ENCODE measurements around the gene ADAM22. TPM values are rescaled to one million over a fixed set of nuclear protein-coding genes. Genes with fewer than 3 reads are reported as not detected.

The ADAM22 gene
- total and polyA plus RNA-seq, 4 donors, result 0.04 to 0.61 (median 0.15) TPM

DNA sequence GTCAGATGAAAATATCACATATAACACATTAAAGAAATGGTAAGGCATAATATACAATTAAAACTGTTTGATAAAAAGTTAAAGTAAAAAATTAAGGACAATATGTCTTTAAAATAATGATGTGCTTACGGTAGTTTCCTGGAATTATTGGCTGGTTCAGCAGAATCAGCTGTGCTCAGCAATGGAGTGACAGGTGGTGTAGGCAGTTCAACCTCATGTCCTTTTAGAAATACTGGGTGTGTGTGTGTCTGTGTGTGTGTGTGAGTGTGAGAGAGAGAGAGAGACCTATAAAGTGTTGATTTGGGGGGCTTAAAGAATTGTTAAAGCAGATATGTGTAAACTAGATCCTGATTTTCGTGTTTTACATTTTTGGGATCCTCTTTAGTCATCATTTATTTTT, 141.2 kb downstream of the ADAM22 start (continued):
- TF ChIP-seq, protein P1, sequence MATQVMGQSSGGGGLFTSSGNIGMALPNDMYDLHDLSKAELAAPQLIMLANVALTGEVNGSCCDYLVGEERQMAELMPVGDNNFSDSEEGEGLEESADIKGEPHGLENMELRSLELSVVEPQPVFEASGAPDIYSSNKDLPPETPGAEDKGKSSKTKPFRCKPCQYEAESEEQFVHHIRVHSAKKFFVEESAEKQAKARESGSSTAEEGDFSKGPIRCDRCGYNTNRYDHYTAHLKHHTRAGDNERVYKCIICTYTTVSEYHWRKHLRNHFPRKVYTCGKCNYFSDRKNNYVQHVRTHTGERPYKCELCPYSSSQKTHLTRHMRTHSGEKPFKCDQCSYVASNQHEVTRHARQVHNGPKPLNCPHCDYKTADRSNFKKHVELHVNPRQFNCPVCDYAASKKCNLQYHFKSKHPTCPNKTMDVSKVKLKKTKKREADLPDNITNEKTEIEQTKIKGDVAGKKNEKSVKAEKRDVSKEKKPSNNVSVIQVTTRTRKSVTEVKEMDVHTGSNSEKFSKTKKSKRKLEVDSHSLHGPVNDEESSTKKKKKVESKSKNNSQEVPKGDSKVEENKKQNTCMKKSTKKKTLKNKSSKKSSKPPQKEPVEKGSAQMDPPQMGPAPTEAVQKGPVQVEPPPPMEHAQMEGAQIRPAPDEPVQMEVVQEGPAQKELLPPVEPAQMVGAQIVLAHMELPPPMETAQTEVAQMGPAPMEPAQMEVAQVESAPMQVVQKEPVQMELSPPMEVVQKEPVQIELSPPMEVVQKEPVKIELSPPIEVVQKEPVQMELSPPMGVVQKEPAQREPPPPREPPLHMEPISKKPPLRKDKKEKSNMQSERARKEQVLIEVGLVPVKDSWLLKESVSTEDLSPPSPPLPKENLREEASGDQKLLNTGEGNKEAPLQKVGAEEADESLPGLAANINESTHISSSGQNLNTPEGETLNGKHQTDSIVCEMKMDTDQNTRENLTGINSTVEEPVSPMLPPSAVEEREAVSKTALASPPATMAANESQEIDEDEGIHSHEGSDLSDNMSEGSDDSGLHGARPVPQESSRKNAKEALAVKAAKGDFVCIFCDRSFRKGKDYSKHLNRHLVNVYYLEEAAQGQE (IDR thresholded peaks at IDR 0.05), result no peak

DNA sequence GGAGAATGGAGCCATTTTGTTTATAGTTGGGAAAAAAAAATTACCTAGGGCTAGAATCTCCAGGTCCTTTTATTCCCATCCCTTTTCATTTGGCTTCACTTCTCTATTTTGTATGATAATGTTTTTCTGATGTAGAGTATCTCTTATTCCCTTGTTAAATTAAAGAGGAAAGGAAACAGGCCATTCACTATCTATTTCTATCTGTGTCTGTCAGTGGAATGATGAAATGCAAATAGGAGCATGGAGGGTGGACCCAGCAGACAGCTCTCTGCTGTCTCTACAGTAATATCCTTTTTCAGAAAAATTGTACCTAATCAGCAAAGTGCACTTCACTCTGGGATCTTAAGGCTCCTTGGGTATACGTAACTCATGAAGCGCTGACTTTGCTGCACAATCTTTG, 149.8 kb downstream of the ADAM22 start:
- H3K36me3 ChIP-seq (ENCODE audit: control insufficient read depth in 4 of 4, insufficient read depth in 3 of 4, low read depth in 1 of 4, low read length in 3 of 4), result no peaks in the 10 kb centered on the region
- WGBS, result 69% methylated on average over 2 of the region's 2 CpGs
- no peak for DNase-seq (ENCODE audit: low spot score)
- H3K4me1 ChIP-seq (ENCODE audit: control insufficient read depth in 4 of 4, insufficient read depth in 4 of 4, low read length in 3 of 4), result no peaks in the 10 kb centered on the region
- no peaks in the 10 kb centered on the region for H3K27me3 ChIP-seq (ENCODE audit: control insufficient read depth in 4 of 4, insufficient read depth in 4 of 4, low read length in 3 of 4)
- no peak overlapping the region for H3K9ac ChIP-seq (ENCODE audit: low read depth in 1 of 2, low read length in 2 of 2)
- no peak overlapping the region for H3K4me3 ChIP-seq (ENCODE audit: low read depth in 1 of 3, low read length in 3 of 3)
- H3K9me3 ChIP-seq (ENCODE audit: control insufficient read depth in 4 of 4, low read length in 3 of 4), result no peaks in the 10 kb centered on the region
- H3K27ac ChIP-seq (ENCODE audit: low read depth in 1 of 2, low read length in 2 of 2), result no peak overlapping the region
- TF ChIP-seq, protein P2, sequence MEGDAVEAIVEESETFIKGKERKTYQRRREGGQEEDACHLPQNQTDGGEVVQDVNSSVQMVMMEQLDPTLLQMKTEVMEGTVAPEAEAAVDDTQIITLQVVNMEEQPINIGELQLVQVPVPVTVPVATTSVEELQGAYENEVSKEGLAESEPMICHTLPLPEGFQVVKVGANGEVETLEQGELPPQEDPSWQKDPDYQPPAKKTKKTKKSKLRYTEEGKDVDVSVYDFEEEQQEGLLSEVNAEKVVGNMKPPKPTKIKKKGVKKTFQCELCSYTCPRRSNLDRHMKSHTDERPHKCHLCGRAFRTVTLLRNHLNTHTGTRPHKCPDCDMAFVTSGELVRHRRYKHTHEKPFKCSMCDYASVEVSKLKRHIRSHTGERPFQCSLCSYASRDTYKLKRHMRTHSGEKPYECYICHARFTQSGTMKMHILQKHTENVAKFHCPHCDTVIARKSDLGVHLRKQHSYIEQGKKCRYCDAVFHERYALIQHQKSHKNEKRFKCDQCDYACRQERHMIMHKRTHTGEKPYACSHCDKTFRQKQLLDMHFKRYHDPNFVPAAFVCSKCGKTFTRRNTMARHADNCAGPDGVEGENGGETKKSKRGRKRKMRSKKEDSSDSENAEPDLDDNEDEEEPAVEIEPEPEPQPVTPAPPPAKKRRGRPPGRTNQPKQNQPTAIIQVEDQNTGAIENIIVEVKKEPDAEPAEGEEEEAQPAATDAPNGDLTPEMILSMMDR (IDR thresholded peaks at IDR 0.05; ENCODE audit: low read depth, low read length, missing input control), result no peak
- no peak for TF ChIP-seq FOXA2 (IDR thresholded peaks at IDR 0.05)
- TF ChIP-seq, protein P3, sequence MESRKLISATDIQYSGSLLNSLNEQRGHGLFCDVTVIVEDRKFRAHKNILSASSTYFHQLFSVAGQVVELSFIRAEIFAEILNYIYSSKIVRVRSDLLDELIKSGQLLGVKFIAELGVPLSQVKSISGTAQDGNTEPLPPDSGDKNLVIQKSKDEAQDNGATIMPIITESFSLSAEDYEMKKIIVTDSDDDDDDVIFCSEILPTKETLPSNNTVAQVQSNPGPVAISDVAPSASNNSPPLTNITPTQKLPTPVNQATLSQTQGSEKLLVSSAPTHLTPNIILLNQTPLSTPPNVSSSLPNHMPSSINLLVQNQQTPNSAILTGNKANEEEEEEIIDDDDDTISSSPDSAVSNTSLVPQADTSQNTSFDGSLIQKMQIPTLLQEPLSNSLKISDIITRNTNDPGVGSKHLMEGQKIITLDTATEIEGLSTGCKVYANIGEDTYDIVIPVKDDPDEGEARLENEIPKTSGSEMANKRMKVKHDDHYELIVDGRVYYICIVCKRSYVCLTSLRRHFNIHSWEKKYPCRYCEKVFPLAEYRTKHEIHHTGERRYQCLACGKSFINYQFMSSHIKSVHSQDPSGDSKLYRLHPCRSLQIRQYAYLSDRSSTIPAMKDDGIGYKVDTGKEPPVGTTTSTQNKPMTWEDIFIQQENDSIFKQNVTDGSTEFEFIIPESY (IDR thresholded peaks at IDR 0.05), result no peak
- TF ChIP-seq RXRA (IDR thresholded peaks at IDR 0.05), result no peak
- TF ChIP-seq GABPA (IDR thresholded peaks at IDR 0.05 in 1 of 2, conservative IDR thresholded peaks at IDR 0.05 in 1 of 2), result no peak
- no peak for TF ChIP-seq HNF4G (IDR thresholded peaks at IDR 0.05)
- no peak for TF ChIP-seq NR2F2 (IDR thresholded peaks at IDR 0.05)
- TF ChIP-seq TAF1 (conservative IDR thresholded peaks at IDR 0.05), result no peak
- no peak for TF ChIP-seq YY1 (IDR thresholded peaks at IDR 0.05)
- TF ChIP-seq RAD21 (IDR thresholded peaks at IDR 0.05), result no peak
- TF ChIP-seq HNF4A (conservative IDR thresholded peaks at IDR 0.05), result no peak
- no peak for TF ChIP-seq EGR1 (IDR thresholded peaks at IDR 0.05; ENCODE audit: low read depth in 2 of 2)
- TF ChIP-seq SP1 (IDR thresholded peaks at IDR 0.05), result no peak
- TF ChIP-seq FOXA1 (IDR thresholded peaks at IDR 0.05), result no peak
- no peak for TF ChIP-seq JUND (IDR thresholded peaks at IDR 0.05)
- TF ChIP-seq, protein P4, sequence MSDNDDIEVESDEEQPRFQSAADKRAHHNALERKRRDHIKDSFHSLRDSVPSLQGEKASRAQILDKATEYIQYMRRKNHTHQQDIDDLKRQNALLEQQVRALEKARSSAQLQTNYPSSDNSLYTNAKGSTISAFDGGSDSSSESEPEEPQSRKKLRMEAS (IDR thresholded peaks at IDR 0.05), result no peak
- TF ChIP-seq, protein P1 (IDR thresholded peaks at IDR 0.05), result no peak
- TF ChIP-seq, protein P5, sequence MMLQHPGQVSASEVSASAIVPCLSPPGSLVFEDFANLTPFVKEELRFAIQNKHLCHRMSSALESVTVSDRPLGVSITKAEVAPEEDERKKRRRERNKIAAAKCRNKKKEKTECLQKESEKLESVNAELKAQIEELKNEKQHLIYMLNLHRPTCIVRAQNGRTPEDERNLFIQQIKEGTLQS (IDR thresholded peaks at IDR 0.05), result no peak

Measured in liver (tissue), 9 donors.